ENCODE measurements around the gene MYO1B. TPM values are rescaled to one million over a fixed set of nuclear protein-coding genes. Genes with fewer than 3 reads are reported as not detected.

MYO1B gene
- total RNA-seq, 1 experiment from 2014 or later: 43.6 TPM

- Mint-ChIP-seq H3K27ac (no peak overlapping the region), H3K4me3 (no peak overlapping the region), H3K27me3 (ENCODE audit: low read depth) (no peaks in the 10 kb centered on the region), H3K4me1 (peaks cover 6% of the 10 kb centered on the region), H3K36me3 (no peaks in the 10 kb centered on the region), H3K9me3 (peaks cover 5% of the 10 kb centered on the region)
- CTCF ChIA-PET: no interaction called here
- ATAC-seq (no peak), DNase-seq (ENCODE audit: low spot score) (no peak)
- POLR2A ChIA-PET: no interaction called here
- TF ChIP-seq TEAD4 (CRISPR knock-in tag; IDR thresholded peaks at IDR 0.05) (no peak), ZMAT4 (CRISPR knock-in tag; IDR thresholded peaks at IDR 0.05) (no peak), ZBTB21 (CRISPR knock-in tag; IDR thresholded peaks at IDR 0.05; ENCODE audit: borderline replicate concordance) (no peak), IRF1 (CRISPR knock-in tag; IDR thresholded peaks at IDR 0.05) (no peak)
Measured at GRCh38 chr2:191198271-191198670, 46.9 kb upstream of the MYO1B start.

- Mint-ChIP-seq H3K4me1 (peaks cover 9% of the 10 kb centered on the region), H3K27me3 (ENCODE audit: low read depth) (no peaks in the 10 kb centered on the region), H3K4me3 (no peak overlapping the region), H3K27ac (no peak overlapping the region), H3K36me3 (no peaks in the 10 kb centered on the region), H3K9me3 (peaks cover 5% of the 10 kb centered on the region)
- DNase-seq (ENCODE audit: low spot score): no peak
- CTCF ChIA-PET: no interaction called here
- no peak for ATAC-seq
- POLR2A ChIA-PET: no interaction called here
- no peak for TF ChIP-seq JAZF1 (CRISPR knock-in tag; IDR thresholded peaks at IDR 0.05)
- TF ChIP-seq NR3C1 (CRISPR knock-in tag; conservative IDR thresholded peaks at IDR 0.05; ENCODE audit: low read depth): no peak
- no peak for TF ChIP-seq E2F4 (CRISPR knock-in tag; IDR thresholded peaks at IDR 0.05; ENCODE audit: borderline replicate concordance, low read depth)
- TF ChIP-seq E2F1 (CRISPR knock-in tag; IDR thresholded peaks at IDR 0.05): no peak
- no peak for TF ChIP-seq ERG (CRISPR knock-in tag; IDR thresholded peaks at IDR 0.05)
- TF ChIP-seq TEAD4 (CRISPR knock-in tag; IDR thresholded peaks at IDR 0.05): no peak
Measured at GRCh38 chr2:191199929-191200512, 45.2 kb upstream of the MYO1B start.

GRCh38 chr2:191200910-191201309 is 44.3 kb upstream of the MYO1B start:
- ATAC-seq (no peak), DNase-seq (ENCODE audit: low spot score) (no peak)
- ChIA-PET CTCF (no interaction called here), POLR2A (no interaction called here)
- Mint-ChIP-seq H3K36me3 (no peaks in the 10 kb centered on the region), H3K27ac (no peak overlapping the region), H3K9me3 (peaks cover 5% of the 10 kb centered on the region), H3K4me3 (no peak overlapping the region), H3K27me3 (ENCODE audit: low read depth) (no peaks in the 10 kb centered on the region), H3K4me1 (peaks cover 9% of the 10 kb centered on the region)
- TF ChIP-seq JUN (CRISPR knock-in tag; IDR thresholded peaks at IDR 0.05): no peak
- no peak for TF ChIP-seq MAX (CRISPR knock-in tag; IDR thresholded peaks at IDR 0.05)
- TF ChIP-seq ZNF423 (CRISPR knock-in tag; IDR thresholded peaks at IDR 0.05): no peak

- no peaks in the 10 kb centered on the region for H3K27me3 Mint-ChIP-seq (ENCODE audit: low read depth)
- peaks cover 9% of the 10 kb centered on the region for H3K4me1 Mint-ChIP-seq
- no peak overlapping the region for H3K27ac Mint-ChIP-seq
- DNase-seq (ENCODE audit: low spot score) (no peak), ATAC-seq (no peak)
- peaks cover 6% of the 10 kb centered on the region for H3K9me3 Mint-ChIP-seq
- H3K36me3 Mint-ChIP-seq: no peaks in the 10 kb centered on the region
- ChIA-PET POLR2A (no interaction called here), CTCF (interaction anchor here (1.1 kb wide), 1 partner anchor 150 kb away, joined by 3 read pairs; no protein-coding TSS in a partner anchor)
- no peak overlapping the region for H3K4me3 Mint-ChIP-seq
- TF ChIP-seq ZNF396 (CRISPR knock-in tag; IDR thresholded peaks at IDR 0.05; ENCODE audit: borderline replicate concordance) (no peak), ZNF138 (CRISPR knock-in tag; conservative IDR thresholded peaks at IDR 0.05) (no peak), HMGXB4 (CRISPR knock-in tag; IDR thresholded peaks at IDR 0.05) (no peak), ZNF512 (CRISPR knock-in tag; IDR thresholded peaks at IDR 0.05; ENCODE audit: borderline replicate concordance) (no peak), TEAD1 (CRISPR knock-in tag; IDR thresholded peaks at IDR 0.05) (no peak), GRHL2 (CRISPR knock-in tag; IDR thresholded peaks at IDR 0.05; ENCODE audit: insufficient replicate concordance, severe bottlenecking) (no peak), NR3C1 (CRISPR knock-in tag; conservative IDR thresholded peaks at IDR 0.05; ENCODE audit: low read depth) (no peak), JAZF1 (CRISPR knock-in tag; IDR thresholded peaks at IDR 0.05) (no peak), ESRRA (CRISPR knock-in tag; IDR thresholded peaks at IDR 0.05; ENCODE audit: borderline replicate concordance) (no peak)
Measured at GRCh38 chr2:191202209-191202721, 42.9 kb upstream of the MYO1B start.
